ENCODE data around the gene CD2BP2. TPM values are rescaled to one million over a fixed set of nuclear protein-coding genes. Genes with fewer than 3 reads are reported as not detected.

The CD2BP2 gene
- total RNA-seq, 4 donors from 2014 or later = 17.4 to 36.4 (median 30.5) TPM

GRCh38 chr16:30351001-30351441, 4.1 kb downstream of the CD2BP2 start:
- TF ChIP-seq, protein P1, sequence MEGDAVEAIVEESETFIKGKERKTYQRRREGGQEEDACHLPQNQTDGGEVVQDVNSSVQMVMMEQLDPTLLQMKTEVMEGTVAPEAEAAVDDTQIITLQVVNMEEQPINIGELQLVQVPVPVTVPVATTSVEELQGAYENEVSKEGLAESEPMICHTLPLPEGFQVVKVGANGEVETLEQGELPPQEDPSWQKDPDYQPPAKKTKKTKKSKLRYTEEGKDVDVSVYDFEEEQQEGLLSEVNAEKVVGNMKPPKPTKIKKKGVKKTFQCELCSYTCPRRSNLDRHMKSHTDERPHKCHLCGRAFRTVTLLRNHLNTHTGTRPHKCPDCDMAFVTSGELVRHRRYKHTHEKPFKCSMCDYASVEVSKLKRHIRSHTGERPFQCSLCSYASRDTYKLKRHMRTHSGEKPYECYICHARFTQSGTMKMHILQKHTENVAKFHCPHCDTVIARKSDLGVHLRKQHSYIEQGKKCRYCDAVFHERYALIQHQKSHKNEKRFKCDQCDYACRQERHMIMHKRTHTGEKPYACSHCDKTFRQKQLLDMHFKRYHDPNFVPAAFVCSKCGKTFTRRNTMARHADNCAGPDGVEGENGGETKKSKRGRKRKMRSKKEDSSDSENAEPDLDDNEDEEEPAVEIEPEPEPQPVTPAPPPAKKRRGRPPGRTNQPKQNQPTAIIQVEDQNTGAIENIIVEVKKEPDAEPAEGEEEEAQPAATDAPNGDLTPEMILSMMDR (IDR thresholded peaks at IDR 0.05; ENCODE audit: low read depth) = no peak

DNA sequence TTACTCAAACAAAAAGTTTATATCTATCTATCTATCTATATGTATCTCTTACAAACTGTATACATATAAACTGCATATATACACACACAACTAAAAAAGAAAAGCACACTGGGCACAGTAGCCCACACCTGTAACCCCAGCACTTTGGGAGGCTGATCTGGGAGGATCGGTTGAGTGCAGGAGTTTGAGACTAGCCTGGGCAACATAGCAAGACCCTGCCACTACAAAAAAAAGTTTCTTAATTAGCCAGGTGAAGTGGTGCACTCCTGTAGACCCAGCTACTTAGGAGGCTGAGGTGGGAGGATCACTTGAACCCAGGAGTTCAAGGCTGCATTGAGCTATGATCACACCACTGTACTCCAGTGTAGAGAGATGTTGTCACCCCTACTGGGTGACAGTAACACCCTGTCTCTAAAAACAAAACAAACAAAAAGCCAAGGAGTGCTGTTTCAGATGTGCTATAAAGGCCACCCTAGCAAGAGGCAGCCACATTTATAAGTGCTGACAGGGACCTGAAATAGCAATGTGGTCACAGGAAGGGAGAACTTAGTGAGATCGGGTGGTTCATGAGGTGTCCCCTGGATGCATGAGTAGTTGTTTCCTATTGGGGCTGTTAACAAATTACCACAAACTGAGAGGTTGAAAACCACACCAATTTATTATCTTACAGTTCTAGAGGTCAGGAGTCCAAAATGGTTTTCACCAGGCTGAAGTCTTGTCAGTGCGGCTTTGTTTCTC, 4.8 kb downstream of the CD2BP2 start:
- TF ChIP-seq, protein P1 (IDR thresholded peaks at IDR 0.05; ENCODE audit: low read depth) = no peak

- TF ChIP-seq, protein P1 (IDR thresholded peaks at IDR 0.05; ENCODE audit: low read depth) = no peak
Measured at GRCh38 chr16:30349675-30350074, 5.4 kb downstream of the CD2BP2 start.

GRCh38 chr16:30348929-30349328, 6.2 kb downstream of the CD2BP2 start:
- TF ChIP-seq, protein P1 (IDR thresholded peaks at IDR 0.05; ENCODE audit: low read depth) = no peak

GRCh38 chr16:30348113-30348512, 7.0 kb downstream of the CD2BP2 start:
- TF ChIP-seq, protein P1 (IDR thresholded peaks at IDR 0.05; ENCODE audit: low read depth) = no peak

DNA sequence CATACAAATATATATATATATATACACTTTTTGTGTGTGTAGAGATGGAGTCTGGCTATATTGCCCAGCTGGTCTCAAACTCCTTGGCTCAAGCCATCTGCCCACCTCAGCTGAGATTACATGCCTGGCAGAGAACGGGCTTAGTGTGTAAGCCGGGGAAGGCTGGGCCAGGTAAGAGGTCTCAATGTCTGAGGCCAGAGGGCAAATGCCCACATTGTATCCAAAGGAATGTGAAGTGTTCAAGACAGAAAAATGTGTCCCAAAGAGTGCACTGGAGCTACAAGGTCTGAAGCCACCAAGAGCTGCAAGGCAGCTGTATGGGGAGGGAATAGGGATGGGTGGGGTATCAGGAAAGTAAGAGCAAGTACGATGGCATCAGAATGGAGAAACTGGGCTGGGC, 8.8 kb downstream of the CD2BP2 start:
- TF ChIP-seq, protein P1 (IDR thresholded peaks at IDR 0.05; ENCODE audit: low read depth) = no peak

DNA sequence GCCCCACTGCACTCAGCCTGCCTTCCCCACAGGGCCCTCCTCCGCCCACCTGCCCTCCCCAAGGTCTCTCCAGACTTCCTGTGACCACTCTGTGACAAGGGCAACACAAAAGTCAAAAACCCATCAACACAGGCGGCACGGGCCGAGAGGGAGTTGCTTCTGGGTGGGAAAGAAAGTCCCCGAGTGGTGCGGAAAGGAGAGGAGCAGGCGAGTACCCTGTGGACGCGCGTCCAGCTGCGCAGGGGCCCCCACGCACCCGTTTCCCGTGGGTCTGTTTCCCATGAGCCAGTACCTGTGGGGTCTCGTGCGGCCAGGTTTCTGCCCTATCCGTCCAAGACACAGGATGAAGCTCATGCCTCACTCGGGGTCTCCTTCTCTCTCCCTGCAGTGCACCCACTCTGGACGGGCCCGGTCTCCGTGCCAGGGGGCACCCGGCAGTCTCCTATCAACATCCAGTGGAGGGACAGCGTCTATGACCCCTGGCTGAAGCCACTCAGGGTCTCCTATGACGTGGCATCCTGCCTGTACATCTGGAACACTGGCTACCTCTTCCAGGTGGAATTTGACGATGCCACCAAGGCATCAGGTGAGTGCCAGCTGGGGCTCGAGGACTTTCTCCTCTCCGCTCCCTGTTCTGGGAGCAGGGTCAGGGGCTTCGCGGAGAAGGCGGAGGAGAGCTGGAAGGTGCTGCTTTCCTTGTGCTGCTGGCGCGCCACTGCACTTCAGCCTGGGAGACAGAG, 12.2 kb downstream of the CD2BP2 start:
- TF ChIP-seq, protein P1 (IDR thresholded peaks at IDR 0.05; ENCODE audit: low read depth) = no peak
